Stomach smooth muscle (tissue), 2 donors: ENCODE measurements around the gene BARD1.

Experiments
- H3K27ac ChIP-seq: one replicate; pipeline ENCODE4 v1.7.0; 2013; ENCODE audit warnings: mild to moderate bottlenecking, low read length, inconsistent platforms
- H3K27me3 ChIP-seq, 2 donors: one replicate each; pipeline ENCODE4 v1.7.0; 2013; ENCODE audit warnings: low read length in 2 of 2; ENCODE audit not compliant: insufficient read depth in 2 of 2, control insufficient read depth in 1 of 2
- H3K36me3 ChIP-seq, 2 donors: one replicate each; pipeline ENCODE4 v1.7.0; 2013; ENCODE audit warnings: low read length in 2 of 2; ENCODE audit not compliant: control insufficient read depth in 2 of 2, insufficient read depth in 2 of 2
- H3K4me1 ChIP-seq: one replicate; pipeline ENCODE4 v1.7.0; 2013; ENCODE audit warnings: low read length; ENCODE audit not compliant: control insufficient read depth, insufficient read depth
- H3K4me3 ChIP-seq, 2 donors: one replicate each; pipeline ENCODE4 v1.7.0; 2013; ENCODE audit warnings: low read length in 2 of 2
- H3K9ac ChIP-seq, 2 donors: one replicate each; pipeline ENCODE4 v1.7.0; 2013; ENCODE audit warnings: low read length in 2 of 2, mild to moderate bottlenecking in 1 of 2
- H3K9me3 ChIP-seq, 2 donors: one replicate each; pipeline ENCODE4 v1.7.0; 2013; ENCODE audit warnings: low read length in 2 of 2; ENCODE audit not compliant: control insufficient read depth in 2 of 2
- donor health status: healthy.
- donor health status: Pancreatic carcinoma.

Gene BARD1

GRCh38 chr2:214772443-214773015 lies 37.0 kb downstream of the BARD1 start:
- Histone ChIP-seq H3K9me3 (no peaks in the 10 kb centered on the region), H3K36me3 (peaks cover 0 to 4% of the 10 kb centered on the region in 2 donors), H3K9ac (no peak overlapping the region), H3K4me3 (no peak overlapping the region), H3K27me3 (no peaks in the 10 kb centered on the region), H3K27ac (no peak overlapping the region), H3K4me1 (no peaks in the 10 kb centered on the region)

- Histone ChIP-seq H3K9ac (no peak overlapping the region), H3K27me3 (no peaks in the 10 kb centered on the region), H3K4me1 (no peaks in the 10 kb centered on the region), H3K9me3 (no peaks in the 10 kb centered on the region), H3K36me3 (peaks cover 8 to 17% of the 10 kb centered on the region in 2 donors), H3K4me3 (no peak overlapping the region), H3K27ac (no peak overlapping the region)
Measured at GRCh38 chr2:214765180-214765579, 44.3 kb downstream of the BARD1 start.

GRCh38 chr2:214753455-214753854 lies 56.0 kb downstream of the BARD1 start:
- Histone ChIP-seq H3K36me3 (peaks cover 3 to 8% of the 10 kb centered on the region in 2 donors), H3K9ac (no peak overlapping the region), H3K4me3 (no peak overlapping the region), H3K27ac (no peak overlapping the region), H3K27me3 (no peaks in the 10 kb centered on the region), H3K4me1 (no peaks in the 10 kb centered on the region), H3K9me3 (no peaks in the 10 kb centered on the region)

- H3K4me3 ChIP-seq: no peak overlapping the region
- no peaks in the 10 kb centered on the region for H3K4me1 ChIP-seq
- H3K9ac ChIP-seq: no peak overlapping the region
- no peaks in the 10 kb centered on the region for H3K27me3 ChIP-seq
- H3K9me3 ChIP-seq: no peaks in the 10 kb centered on the region
- H3K27ac ChIP-seq: no peak overlapping the region
- peaks cover 3 to 8% of the 10 kb centered on the region in 2 donors for H3K36me3 ChIP-seq
Measured at GRCh38 chr2:214750529-214750928, 59.0 kb downstream of the BARD1 start.

DNA sequence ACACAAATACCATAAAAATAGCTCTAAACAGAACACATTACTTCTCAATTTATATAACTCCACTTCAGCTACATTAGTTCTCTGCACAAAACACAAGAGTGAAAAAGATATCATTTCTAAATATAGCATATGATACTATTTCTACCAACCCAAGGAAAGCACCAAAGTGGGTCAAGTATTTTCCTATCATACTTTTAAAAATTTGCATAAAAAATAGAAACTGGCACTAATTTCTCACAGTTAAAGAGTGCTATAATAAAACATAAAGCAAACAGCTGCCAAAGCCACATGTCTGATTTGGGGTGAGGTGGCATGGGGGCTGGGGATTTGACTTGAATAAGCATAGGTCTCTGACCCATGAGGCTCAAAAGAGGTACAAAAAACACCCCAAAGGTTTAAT lies 61.5 kb downstream of the BARD1 start:
- no peak overlapping the region for H3K27ac ChIP-seq
- no peaks in the 10 kb centered on the region for H3K9me3 ChIP-seq
- H3K36me3 ChIP-seq: peaks cover 3 to 8% of the 10 kb centered on the region in 2 donors
- H3K4me3 ChIP-seq: no peak overlapping the region
- no peak overlapping the region for H3K9ac ChIP-seq
- no peaks in the 10 kb centered on the region for H3K4me1 ChIP-seq
- no peaks in the 10 kb centered on the region for H3K27me3 ChIP-seq

DNA sequence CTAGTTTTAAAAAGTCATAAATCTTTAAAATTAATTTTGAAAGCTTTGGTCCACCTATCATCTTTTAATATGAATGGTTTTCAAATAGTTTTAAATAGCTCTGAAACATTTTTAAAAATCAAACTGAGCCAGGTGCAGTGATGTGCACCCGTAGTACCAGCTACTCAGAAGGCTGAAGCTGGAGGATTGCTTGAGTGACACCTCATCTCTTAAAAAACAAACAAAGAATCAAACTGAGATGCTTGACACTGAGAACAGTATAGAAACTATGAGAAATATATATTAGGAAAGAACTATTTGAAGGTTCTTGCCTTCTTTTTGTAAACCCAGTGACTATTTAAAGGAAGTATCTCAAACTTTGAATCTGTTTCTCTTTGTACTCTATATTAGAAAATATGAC lies 67.4 kb downstream of the BARD1 start:
- no peaks in the 10 kb centered on the region for H3K27me3 ChIP-seq
- H3K4me3 ChIP-seq: no peak overlapping the region
- H3K9me3 ChIP-seq: no peaks in the 10 kb centered on the region
- H3K9ac ChIP-seq: no peak overlapping the region
- H3K36me3 ChIP-seq: no peaks in the 10 kb centered on the region
- H3K27ac ChIP-seq: no peak overlapping the region
- no peaks in the 10 kb centered on the region for H3K4me1 ChIP-seq

DNA sequence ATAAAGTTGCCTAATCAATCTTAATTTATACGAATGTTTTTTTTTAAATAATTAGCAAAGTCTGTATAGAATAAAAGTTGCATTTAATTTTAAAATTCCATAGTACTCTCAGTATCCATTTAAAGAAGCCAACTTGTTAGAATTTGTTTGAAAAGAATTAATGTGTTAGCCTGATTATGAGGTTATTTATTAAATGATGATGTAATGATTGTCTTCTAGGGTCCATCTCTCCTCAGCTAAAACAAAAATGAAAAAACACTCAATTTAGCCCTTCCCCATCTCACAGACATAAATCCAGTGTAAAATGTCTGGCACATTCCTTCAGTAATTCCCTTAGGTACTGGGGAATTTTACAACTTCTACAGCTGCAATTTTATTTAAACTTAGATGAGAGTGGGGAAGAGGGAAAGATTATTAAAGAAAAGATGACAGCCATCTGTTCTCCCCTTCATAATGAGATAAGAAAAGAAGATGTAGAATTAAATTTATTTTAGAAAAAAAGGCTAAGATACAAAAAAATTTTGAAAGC lies 68.6 kb downstream of the BARD1 start:
- no peaks in the 10 kb centered on the region for H3K9me3 ChIP-seq

DNA sequence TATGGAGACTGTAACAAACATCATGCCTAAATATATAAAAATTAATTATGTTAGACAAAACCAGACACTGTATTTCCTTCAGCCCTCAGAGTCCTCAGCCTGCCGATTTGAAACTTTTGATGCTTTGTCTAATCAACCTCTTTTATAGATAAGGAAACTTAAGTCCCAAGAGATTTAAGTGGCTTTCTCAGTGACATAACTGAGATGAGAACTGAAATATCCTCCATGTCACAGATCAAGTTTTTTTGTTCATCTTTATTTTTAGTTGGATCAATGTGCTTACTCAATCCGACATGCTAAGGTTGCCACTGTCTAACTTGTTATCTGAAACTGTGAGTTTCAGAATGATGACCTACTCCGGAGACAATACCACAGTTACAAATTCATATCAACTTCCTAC lies 72.3 kb downstream of the BARD1 start:
- Histone ChIP-seq H3K27ac (no peak overlapping the region), H3K36me3 (no peaks in the 10 kb centered on the region), H3K4me3 (no peak overlapping the region), H3K9ac (no peak overlapping the region), H3K9me3 (no peaks in the 10 kb centered on the region), H3K4me1 (no peaks in the 10 kb centered on the region), H3K27me3 (no peaks in the 10 kb centered on the region)

More for the DNA sequence above, 68.6 kb downstream of the BARD1 start:
- no peaks in the 10 kb centered on the region for H3K4me1 ChIP-seq
- no peak overlapping the region for H3K27ac ChIP-seq
- H3K36me3 ChIP-seq: no peaks in the 10 kb centered on the region
- H3K9ac ChIP-seq: no peak overlapping the region
- H3K4me3 ChIP-seq: no peak overlapping the region
- no peaks in the 10 kb centered on the region for H3K27me3 ChIP-seq

DNA sequence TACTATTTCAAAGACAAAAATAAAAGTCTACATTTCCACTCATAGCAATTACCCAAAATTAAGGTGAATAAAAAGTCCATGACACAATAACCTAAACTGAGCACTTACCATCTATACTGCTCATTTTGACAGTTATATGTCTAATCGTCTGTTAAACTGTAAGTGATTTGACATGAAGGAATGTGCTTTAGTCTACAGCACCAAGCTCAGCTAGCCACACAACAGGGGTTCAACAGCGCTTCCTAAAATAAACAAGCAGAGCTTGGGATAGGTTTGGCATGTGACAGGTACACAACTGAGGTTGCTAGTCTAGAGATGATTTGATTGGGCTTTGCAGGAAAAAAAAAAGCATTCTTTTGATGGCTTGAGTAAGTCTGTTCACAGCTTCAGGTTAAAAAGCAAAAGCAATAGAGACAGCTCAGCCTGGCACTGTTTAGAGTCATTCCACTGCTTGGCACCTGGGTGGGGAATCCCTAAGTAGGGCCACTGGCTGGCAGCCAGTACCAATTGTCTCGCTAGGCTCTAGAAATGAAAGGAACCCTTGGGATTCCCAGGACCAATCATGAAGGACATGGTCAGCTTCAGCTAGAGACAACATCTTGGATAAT lies 78.6 kb downstream of the BARD1 start:
- Histone ChIP-seq H3K9me3 (no peaks in the 10 kb centered on the region), H3K9ac (no peak overlapping the region), H3K27ac (no peak overlapping the region), H3K4me3 (no peak overlapping the region), H3K36me3 (peaks cover 4 to 5% of the 10 kb centered on the region in 2 donors), H3K4me1 (no peaks in the 10 kb centered on the region), H3K27me3 (no peaks in the 10 kb centered on the region)

GRCh38 chr2:214730248-214730647 lies 79.2 kb downstream of the BARD1 start:
- peaks cover 5 to 6% of the 10 kb centered on the region in 2 donors for H3K36me3 ChIP-seq
- no peaks in the 10 kb centered on the region for H3K9me3 ChIP-seq
- no peaks in the 10 kb centered on the region for H3K27me3 ChIP-seq
- no peak overlapping the region for H3K4me3 ChIP-seq
- H3K9ac ChIP-seq: no peak overlapping the region
- H3K4me1 ChIP-seq: no peaks in the 10 kb centered on the region
- H3K27ac ChIP-seq: no peak overlapping the region

DNA sequence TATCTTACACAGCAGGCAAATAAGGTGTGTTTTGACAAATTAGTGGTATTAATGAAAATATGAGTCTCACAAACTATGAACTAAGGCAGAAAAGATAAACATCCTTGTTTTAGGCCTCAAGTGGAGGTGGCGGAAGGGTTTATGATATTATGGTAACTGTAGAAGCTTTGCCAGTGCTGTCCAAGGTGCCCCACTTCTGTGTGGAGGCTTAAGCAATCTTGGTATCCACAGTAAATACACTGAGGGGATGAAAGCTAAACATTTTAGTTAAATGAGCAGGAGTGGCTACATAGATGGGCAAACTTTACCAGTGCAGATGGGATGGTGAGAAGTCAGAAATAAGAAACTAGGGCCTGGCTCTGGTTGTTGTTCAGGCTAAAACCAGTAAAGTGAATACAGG lies 84.7 kb downstream of the BARD1 start:
- no peaks in the 10 kb centered on the region for H3K4me1 ChIP-seq
- no peak overlapping the region for H3K9ac ChIP-seq
- no peaks in the 10 kb centered on the region for H3K9me3 ChIP-seq
- H3K27me3 ChIP-seq: no peaks in the 10 kb centered on the region
- H3K36me3 ChIP-seq: peaks cover 5 to 11% of the 10 kb centered on the region in 2 donors
- H3K4me3 ChIP-seq: no peak overlapping the region
- no peak overlapping the region for H3K27ac ChIP-seq
